ENCODE measurements around the gene IFIH1. TPM values are rescaled to one million over a fixed set of nuclear protein-coding genes. Genes with fewer than 3 reads are reported as not detected.
A peak's percentile ranks its signal among the peaks of the same experiment; 100 is the strongest.

The IFIH1 gene
- total RNA-seq, 1 donor from 2014 or later: 6.6 TPM

DNA sequence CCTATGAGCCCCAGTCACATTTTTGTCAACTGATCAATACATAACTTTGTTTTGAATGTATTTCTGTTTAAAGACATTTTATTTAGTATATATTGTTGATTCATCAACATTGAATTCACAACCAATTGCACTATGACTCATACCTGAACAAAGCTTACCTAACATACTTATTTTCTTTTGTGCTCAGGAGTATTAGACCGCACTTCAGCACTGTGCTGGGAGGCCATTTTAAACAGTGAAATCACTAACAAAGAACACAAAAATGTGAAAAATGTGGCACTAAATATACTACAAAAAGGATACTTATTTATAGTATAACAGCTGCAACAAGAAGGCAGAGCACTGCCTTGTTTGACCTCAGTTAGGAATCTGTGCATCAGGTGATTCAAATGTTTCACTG lies 12.4 kb upstream of the IFIH1 start:
- H3K4me3 Mint-ChIP-seq (ENCODE audit: low read depth): no peak overlapping the region
- DNase-seq (ENCODE audit: low spot score, unreplicated experiment): no peak
- H3K27ac Mint-ChIP-seq: no peak overlapping the region
- no peaks in the 10 kb centered on the region for H3K4me1 Mint-ChIP-seq (ENCODE audit: low read depth)
- TF ChIP-seq, protein P1, sequence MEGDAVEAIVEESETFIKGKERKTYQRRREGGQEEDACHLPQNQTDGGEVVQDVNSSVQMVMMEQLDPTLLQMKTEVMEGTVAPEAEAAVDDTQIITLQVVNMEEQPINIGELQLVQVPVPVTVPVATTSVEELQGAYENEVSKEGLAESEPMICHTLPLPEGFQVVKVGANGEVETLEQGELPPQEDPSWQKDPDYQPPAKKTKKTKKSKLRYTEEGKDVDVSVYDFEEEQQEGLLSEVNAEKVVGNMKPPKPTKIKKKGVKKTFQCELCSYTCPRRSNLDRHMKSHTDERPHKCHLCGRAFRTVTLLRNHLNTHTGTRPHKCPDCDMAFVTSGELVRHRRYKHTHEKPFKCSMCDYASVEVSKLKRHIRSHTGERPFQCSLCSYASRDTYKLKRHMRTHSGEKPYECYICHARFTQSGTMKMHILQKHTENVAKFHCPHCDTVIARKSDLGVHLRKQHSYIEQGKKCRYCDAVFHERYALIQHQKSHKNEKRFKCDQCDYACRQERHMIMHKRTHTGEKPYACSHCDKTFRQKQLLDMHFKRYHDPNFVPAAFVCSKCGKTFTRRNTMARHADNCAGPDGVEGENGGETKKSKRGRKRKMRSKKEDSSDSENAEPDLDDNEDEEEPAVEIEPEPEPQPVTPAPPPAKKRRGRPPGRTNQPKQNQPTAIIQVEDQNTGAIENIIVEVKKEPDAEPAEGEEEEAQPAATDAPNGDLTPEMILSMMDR (IDR thresholded peaks at IDR 0.05; ENCODE audit: unreplicated experiment): no peak
- H3K27me3 Mint-ChIP-seq: no peaks in the 10 kb centered on the region
- peaks cover 6% of the 10 kb centered on the region for H3K9me3 Mint-ChIP-seq (ENCODE audit: low read depth)
- H3K36me3 Mint-ChIP-seq (ENCODE audit: insufficient read depth): peaks cover 1% of the 10 kb centered on the region

DNA sequence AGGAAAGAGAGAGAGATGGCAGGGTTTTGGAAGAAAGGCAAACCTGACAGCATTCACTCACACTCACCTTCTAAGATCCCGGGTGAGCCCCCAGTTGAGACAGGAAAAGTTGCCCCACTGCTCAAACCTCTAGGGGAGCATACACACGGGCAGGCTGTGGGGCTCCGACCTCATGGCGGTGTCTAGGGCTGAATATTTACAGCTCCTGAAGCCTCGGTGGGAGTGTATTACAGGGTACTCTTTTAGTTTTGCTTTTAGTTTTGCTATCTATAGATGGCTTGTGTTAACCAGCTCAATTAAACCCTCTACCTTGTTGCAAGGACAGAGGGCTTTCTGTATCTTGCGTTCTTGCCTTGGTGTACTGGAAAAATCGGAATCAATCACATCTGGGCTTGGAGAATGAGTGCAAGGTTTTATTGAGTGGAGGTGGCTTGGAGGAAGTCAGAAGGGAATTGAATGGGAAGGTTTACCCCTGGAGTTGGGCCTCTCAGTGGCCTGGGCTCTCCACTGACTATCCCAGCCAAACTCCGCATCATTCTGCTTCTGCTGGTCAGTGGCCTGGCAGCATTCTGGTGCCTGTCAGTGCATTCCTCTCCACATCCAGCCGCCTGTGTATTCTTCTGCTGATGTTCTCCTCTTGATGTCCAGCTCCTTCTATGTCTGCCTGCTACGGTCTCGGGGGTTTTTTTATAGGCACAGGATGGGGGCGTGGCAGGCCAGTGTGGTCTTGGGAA lies 10.1 kb upstream of the IFIH1 start:
- DNase-seq (ENCODE audit: low spot score, unreplicated experiment): no peak
- peaks cover 6% of the 10 kb centered on the region for H3K9me3 Mint-ChIP-seq (ENCODE audit: low read depth)

DNA sequence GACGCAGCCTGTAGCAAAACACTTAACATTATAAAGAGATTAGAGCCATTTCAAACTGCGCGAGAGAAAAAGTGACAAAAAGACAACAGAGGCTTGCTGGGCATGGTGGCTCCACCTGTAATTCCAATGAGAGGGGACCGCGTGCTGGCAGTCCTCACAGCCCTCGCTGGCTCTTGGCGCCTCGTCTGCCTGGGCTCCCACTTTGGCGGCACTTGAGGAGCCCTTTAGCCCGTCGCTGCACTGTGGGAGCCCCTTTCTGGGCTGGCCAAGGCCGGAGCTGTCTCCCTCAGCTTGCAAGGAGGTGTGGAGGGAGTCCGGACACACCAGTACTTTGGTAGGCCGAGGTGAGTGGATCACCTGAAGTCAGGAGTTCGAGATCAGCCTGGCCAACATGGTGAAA lies 9.3 kb upstream of the IFIH1 start:
- no peaks in the 10 kb centered on the region for H3K4me1 Mint-ChIP-seq (ENCODE audit: low read depth)
- no peak overlapping the region for H3K4me3 Mint-ChIP-seq (ENCODE audit: low read depth)
- H3K36me3 Mint-ChIP-seq (ENCODE audit: insufficient read depth): peaks cover 1% of the 10 kb centered on the region
- TF ChIP-seq, protein P1 (IDR thresholded peaks at IDR 0.05; ENCODE audit: unreplicated experiment): no peak
- DNase-seq (ENCODE audit: low spot score, unreplicated experiment): no peak
- H3K9me3 Mint-ChIP-seq (ENCODE audit: low read depth): peaks cover 6% of the 10 kb centered on the region
- no peak overlapping the region for H3K27ac Mint-ChIP-seq
- H3K27me3 Mint-ChIP-seq: no peaks in the 10 kb centered on the region

More for the DNA sequence above, 10.1 kb upstream of the IFIH1 start:
- H3K4me3 Mint-ChIP-seq (ENCODE audit: low read depth): no peak overlapping the region
- H3K27me3 Mint-ChIP-seq: no peaks in the 10 kb centered on the region
- no peaks in the 10 kb centered on the region for H3K4me1 Mint-ChIP-seq (ENCODE audit: low read depth)
- H3K36me3 Mint-ChIP-seq (ENCODE audit: insufficient read depth): peaks cover 1% of the 10 kb centered on the region
- H3K27ac Mint-ChIP-seq: no peak overlapping the region
- TF ChIP-seq, protein P1 (IDR thresholded peaks at IDR 0.05; ENCODE audit: unreplicated experiment): no peak

DNA sequence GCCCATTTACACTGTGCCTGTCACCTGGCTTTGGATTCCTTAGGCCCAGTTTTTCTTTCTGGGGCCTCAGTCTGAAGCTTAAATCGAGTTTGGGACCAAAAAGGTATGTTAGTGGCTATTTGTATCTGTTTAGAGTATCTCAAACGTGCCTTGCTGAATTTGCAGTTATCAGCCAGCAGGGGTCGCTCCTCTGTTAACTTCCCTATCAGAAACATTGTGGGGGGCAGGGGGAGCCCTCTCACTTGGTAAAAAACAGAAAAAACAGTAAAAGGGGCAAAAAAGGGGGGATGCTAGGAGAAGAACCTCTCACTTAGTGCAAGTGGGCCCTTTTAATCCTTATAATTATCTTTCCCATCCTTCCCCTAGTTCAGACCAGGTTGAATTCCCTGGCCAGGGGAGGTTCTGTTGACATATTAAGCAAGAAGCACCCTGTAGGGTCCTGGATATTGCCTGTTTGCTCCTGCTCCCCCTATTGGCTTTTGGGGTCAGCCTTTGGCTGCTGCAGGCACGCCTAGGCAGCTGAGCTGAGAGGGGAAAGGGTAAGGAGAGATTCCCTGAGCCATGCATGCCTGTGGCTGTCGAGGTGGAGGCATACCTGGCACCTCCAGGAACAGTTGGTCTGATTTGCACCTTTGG lies 8.8 kb upstream of the IFIH1 start:
- Mint-ChIP-seq H3K36me3 (ENCODE audit: insufficient read depth) (peaks cover 1% of the 10 kb centered on the region), H3K4me3 (ENCODE audit: low read depth) (no peak overlapping the region), H3K4me1 (ENCODE audit: low read depth) (no peaks in the 10 kb centered on the region), H3K9me3 (ENCODE audit: low read depth) (peaks cover 6% of the 10 kb centered on the region), H3K27me3 (no peaks in the 10 kb centered on the region), H3K27ac (no peak overlapping the region)
- no peak for DNase-seq (ENCODE audit: low spot score, unreplicated experiment)
- TF ChIP-seq, protein P1 (IDR thresholded peaks at IDR 0.05; ENCODE audit: unreplicated experiment): peak; percentile 45

DNA sequence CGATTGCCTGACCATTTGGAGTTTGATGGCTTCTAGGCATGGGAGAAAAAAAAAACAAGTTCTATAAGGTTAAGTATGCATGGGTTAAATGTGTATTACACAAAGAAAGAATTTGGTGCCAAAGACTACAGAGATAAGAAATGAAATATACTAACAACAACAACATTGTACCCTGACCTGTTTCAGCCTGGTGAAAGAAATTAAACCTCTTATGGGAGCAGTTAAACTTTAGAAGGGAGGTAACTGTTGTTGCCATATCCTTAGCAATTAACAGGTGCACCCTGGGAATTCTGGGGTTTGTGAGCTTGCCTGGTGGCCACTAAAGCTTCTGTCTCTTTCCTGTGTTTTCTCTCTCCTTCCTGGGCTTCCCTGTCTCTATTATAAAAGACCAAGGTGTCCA lies 6.5 kb upstream of the IFIH1 start:
- no peak for DNase-seq (ENCODE audit: low spot score, unreplicated experiment)
- Mint-ChIP-seq H3K36me3 (ENCODE audit: insufficient read depth) (peaks cover 1% of the 10 kb centered on the region), H3K9me3 (ENCODE audit: low read depth) (peaks cover 6% of the 10 kb centered on the region), H3K4me3 (ENCODE audit: low read depth) (no peak overlapping the region), H3K4me1 (ENCODE audit: low read depth) (no peaks in the 10 kb centered on the region), H3K27ac (no peak overlapping the region), H3K27me3 (no peaks in the 10 kb centered on the region)
- TF ChIP-seq, protein P1 (IDR thresholded peaks at IDR 0.05; ENCODE audit: unreplicated experiment): no peak
